ENCODE data around the gene TBC1D3E. TPM values are rescaled to one million over a fixed set of nuclear protein-coding genes. Genes with fewer than 3 reads are reported as not detected.
"Not testable (repeated sequence)": the region's sequence is repeated elsewhere in the genome, so short reads cannot be mapped to it uniquely, and the experiment has no call there.

TBC1D3E gene
- not detected for total RNA-seq

DNA sequence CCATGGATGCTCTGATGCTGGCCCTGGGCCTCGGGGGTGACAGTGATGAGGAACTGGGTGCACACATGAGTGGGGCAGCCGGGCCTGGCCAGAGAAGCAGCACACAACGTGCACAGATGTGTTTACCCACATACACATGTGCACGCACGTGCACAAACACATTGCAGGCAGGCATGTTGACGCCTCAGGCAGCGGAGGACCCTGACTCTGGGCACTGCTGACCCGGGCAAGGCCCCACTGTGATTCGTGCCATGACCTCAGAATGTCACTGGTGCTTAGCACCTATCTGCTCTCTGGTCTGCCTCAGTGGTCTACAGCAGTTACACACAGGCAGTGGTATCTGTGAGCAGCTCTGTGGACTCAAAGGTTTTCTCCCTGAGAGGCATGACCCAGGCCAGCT, at the start of gene TBC1D3E:
Gene TBC1D3E, plus strand, starts transcription at position 301 of the 400 bp plus-strand sequence. CDS start 1,545 bp downstream, outside the sequence.
- TF ChIP-seq, protein P1, sequence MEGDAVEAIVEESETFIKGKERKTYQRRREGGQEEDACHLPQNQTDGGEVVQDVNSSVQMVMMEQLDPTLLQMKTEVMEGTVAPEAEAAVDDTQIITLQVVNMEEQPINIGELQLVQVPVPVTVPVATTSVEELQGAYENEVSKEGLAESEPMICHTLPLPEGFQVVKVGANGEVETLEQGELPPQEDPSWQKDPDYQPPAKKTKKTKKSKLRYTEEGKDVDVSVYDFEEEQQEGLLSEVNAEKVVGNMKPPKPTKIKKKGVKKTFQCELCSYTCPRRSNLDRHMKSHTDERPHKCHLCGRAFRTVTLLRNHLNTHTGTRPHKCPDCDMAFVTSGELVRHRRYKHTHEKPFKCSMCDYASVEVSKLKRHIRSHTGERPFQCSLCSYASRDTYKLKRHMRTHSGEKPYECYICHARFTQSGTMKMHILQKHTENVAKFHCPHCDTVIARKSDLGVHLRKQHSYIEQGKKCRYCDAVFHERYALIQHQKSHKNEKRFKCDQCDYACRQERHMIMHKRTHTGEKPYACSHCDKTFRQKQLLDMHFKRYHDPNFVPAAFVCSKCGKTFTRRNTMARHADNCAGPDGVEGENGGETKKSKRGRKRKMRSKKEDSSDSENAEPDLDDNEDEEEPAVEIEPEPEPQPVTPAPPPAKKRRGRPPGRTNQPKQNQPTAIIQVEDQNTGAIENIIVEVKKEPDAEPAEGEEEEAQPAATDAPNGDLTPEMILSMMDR (IDR thresholded peaks at IDR 0.05; ENCODE audit: low read depth): not testable (repeated sequence)

Small RNA genes within 50 kb of the gene (small RNA-seq; reads per million reads assigned to genes)
- gene RF00019 (0.49 reads per million), gene RNA5SP526 (not detected)

Other genes starting within 250 kb of the TBC1D3E start
- gene TBC1D3K, start 203.5 kb upstream of the TBC1D3E start, total RNA-seq: not detected
- 10 to 100 TPM in 2 of 4 donors, 1 to 10 TPM in 2; 2.8 to 13.3 (median 9.8) TPM for gene TBC1D3L, start 138.9 kb upstream of the TBC1D3E start, total RNA-seq
- not detected for gene TBC1D3D, start 124.0 kb upstream of the TBC1D3E start, total RNA-seq
- gene TBC1D3C, start 59.3 kb upstream of the TBC1D3E start, total RNA-seq: not detected
- gene TBC1D3, start 64.6 kb downstream of the TBC1D3E start, total RNA-seq: not detected
- 10 to 100 TPM; 31.8 to 40.9 (median 38.5) TPM for gene MRPL45, start 169.2 kb downstream of the TBC1D3E start, total RNA-seq
- under 1 TPM in 2 of 4 donors, not detected in 2; under 0.01 TPM for gene GPR179, start 216.0 kb downstream of the TBC1D3E start, total RNA-seq
- gene SOCS7, start 223.9 kb downstream of the TBC1D3E start, total RNA-seq: 10 to 100 TPM in 1 of 4 donors, 1 to 10 TPM in 3; 5.5 to 20.9 (median 8.8) TPM